Keratinocyte (primary cell): Measurements from ENCODE around the gene ERC1. TPM values are rescaled to one million over a fixed set of nuclear protein-coding genes. Genes with fewer than 3 reads are reported as not detected.

Experiments used
- DNase-seq: peaks from one replicate; pipeline ENCODE4 v3.0.0-alpha.2; 2011; ENCODE audit warnings: low read depth, missing footprints, low spot score
- FAIRE-seq: peaks from 2 replicates; lab custom pipeline; 2011; peaks lifted over from hg19 to GRCh38; lab: Jason Lieb, UNC
- H2AFZ ChIP-seq: 2 replicates; pipeline ENCODE4 v1.6.0; 2012; ENCODE audit warnings: low read length, control low read depth, inconsistent platforms; ENCODE audit not compliant: control insufficient read depth
- H3K27ac ChIP-seq: 2 replicates; pipeline ENCODE4 v1.5.1; 2011; ENCODE audit warnings: low read length; ENCODE audit not compliant: control insufficient read depth, insufficient read depth
- H3K27me3 ChIP-seq: 3 replicates; pipeline ENCODE4 v1.6.0; 2011; ENCODE audit warnings: low read length; ENCODE audit not compliant: control insufficient read depth, insufficient read depth; ENCODE audit errors: extremely low read depth
- H3K36me3 ChIP-seq, 2 experiments: 2 replicates in 1 of 2; 3 replicates in 1 of 2; pipeline ENCODE4 v1.5.1; 2011; ENCODE audit warnings: low read length in 2 of 2, mild to moderate bottlenecking in 1 of 2; ENCODE audit not compliant: control insufficient read depth in 2 of 2, insufficient read depth in 2 of 2; ENCODE audit errors: extremely low read depth in 1 of 2
- H3K4me1 ChIP-seq: 3 replicates; pipeline ENCODE4 v1.5.1; 2011; ENCODE audit warnings: low read length; ENCODE audit not compliant: control insufficient read depth, insufficient read depth; ENCODE audit errors: extremely low read depth
- H3K4me2 ChIP-seq: 3 replicates; pipeline ENCODE4 v1.6.0; 2011; ENCODE audit warnings: low read depth, low read length; ENCODE audit not compliant: control insufficient read depth, insufficient read depth; ENCODE audit errors: extremely low read depth
- H3K4me3 ChIP-seq, 3 experiments: fragments of 200-600 bp in 1 of 3; sonication (generic) in 1 of 3; 2 replicates in 2 of 3; 3 replicates in 1 of 3; pipeline ENCODE4 v1.5.1; 2011 to 2016; ENCODE audit warnings: low read length in 3 of 3, mild to moderate bottlenecking in 3 of 3, control low read depth in 2 of 3, inconsistent platforms in 1 of 3, low read depth in 1 of 3, mixed read lengths in 1 of 3, mixed run types in 1 of 3, moderate library complexity in 1 of 3; ENCODE audit not compliant: control insufficient read depth in 2 of 3, insufficient read depth in 2 of 3; ENCODE audit errors: extremely low read depth in 1 of 3
- H3K79me2 ChIP-seq: 2 replicates; pipeline ENCODE4 v1.6.0; 2012; ENCODE audit warnings: low read length; ENCODE audit not compliant: control insufficient read depth, insufficient read depth
- H3K9ac ChIP-seq: 3 replicates; pipeline ENCODE4 v1.6.0; 2011; ENCODE audit warnings: low read length; ENCODE audit not compliant: control insufficient read depth, insufficient read depth; ENCODE audit errors: extremely low read depth
- H3K9me1 ChIP-seq: 3 replicates; pipeline ENCODE4 v1.6.0; 2011; ENCODE audit warnings: low read length; ENCODE audit not compliant: control insufficient read depth, insufficient read depth; ENCODE audit errors: extremely low read depth
- H3K9me3 ChIP-seq: 2 replicates; pipeline ENCODE4 v1.5.1; 2012; ENCODE audit warnings: low read depth, low read length; ENCODE audit not compliant: control insufficient read depth
- H4K20me1 ChIP-seq: 3 replicates; pipeline ENCODE4 v1.6.0; 2011; ENCODE audit warnings: low read length; ENCODE audit not compliant: control insufficient read depth, insufficient read depth; ENCODE audit errors: extremely low read depth
- EZH2 ChIP-seq: IDR thresholded peaks from one replicate; pipeline ENCODE4 v1.6.1; 2012; ENCODE audit warnings: inconsistent platforms, mild to moderate bottlenecking, low read length, moderate library complexity
- dilution Hi-C: fragments of 300-500 bp; cut with MboI; formaldehyde crosslinking; loops from one replicate; pipeline ENCODE4 v1.7.0; 2020; ENCODE audit warnings: low sequenced_read_pairs; ENCODE audit not compliant: extremely low pct_ligation_motif_present
- polyA plus RNA-seq, 5 experiments: library from polyadenylated mRNA; depleted of rRNA in 3 of 5; stranded (reverse) in 3 of 5; stranded (forward) in 1 of 5; unstranded in 1 of 5; fragments of >200 nt; gene quantifications; 1 replicate in 1 of 5; 2 replicates in 3 of 5; 3 replicates in 1 of 5; pipeline versions ENCODE4 v1.2.1 to v1.2.3, GENCODE V29; 2011 to 2012; ENCODE audit warnings: missing spikeins in 2 of 5, low read depth in 1 of 5, low replicate concordance in 1 of 5
- TF ChIP-seq, protein P1 (sequence below), 3 experiments: IDR thresholded peaks in 1 of 3; conservative IDR thresholded peaks in 1 of 3; optimal IDR thresholded peaks in 1 of 3; 2 replicates in 2 of 3; 3 replicates in 1 of 3; pipeline versions ENCODE3 to v1.5.1; 2011; ENCODE audit warnings: low read length in 3 of 3, mild to moderate bottlenecking in 3 of 3, moderate library complexity in 2 of 3, control low read depth in 1 of 3, inconsistent platforms in 1 of 3; ENCODE audit not compliant: insufficient read depth in 2 of 3; ENCODE audit errors: extremely low read depth in 1 of 3

ERC1 gene
- polyA plus RNA-seq, 1 donor (not counting 4 experiments of a cell fraction or from before 2014, with no cell fraction given) = 16.1 TPM

DNA sequence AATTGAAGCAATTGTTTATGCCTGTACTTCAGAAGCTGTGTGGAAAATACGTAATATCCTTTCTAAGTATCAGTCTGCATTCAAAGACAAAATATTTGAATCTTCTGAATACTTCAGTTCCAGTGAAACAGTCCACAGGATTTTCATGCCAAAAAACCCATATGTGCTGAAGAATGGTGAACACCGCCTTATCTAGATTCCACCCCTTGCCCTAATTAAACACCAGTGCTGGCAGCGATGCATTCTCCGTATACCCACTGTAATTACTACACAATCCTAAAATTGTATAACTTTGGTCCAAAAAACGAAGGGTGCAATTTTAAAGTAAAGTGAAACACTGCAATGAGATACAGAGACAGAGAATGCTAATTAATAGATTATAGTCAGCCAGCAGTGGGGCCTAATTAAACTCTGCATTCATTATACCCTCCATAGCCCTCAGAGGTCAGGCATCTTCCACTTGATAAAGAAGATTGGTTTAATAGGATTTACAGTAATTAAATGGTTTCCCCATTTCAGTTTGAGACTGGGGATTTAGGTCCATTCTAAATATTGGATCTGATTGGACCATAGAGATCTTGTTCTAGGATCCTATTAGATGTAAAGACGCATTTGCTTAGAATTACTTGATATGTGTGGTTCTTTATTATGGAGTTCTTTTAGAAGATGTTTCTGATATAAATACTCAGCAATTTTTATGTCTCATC lies 43.9 kb downstream of the ERC1 start:
- no peak overlapping the region for H2AFZ ChIP-seq
- DNase-seq (no peak), FAIRE-seq (no peak)
- dilution Hi-C loops = no loop called here
- H3K9me1 ChIP-seq = no peaks in the 10 kb centered on the region
- peaks cover 0 to 4% of the 10 kb centered on the region in 2 experiments for H3K36me3 ChIP-seq
- no peak overlapping the region for H3K27ac ChIP-seq
- peaks cover 26% of the 10 kb centered on the region for H3K79me2 ChIP-seq
- H3K4me1 ChIP-seq = no peaks in the 10 kb centered on the region
- no peak overlapping the region for H3K4me2 ChIP-seq
- H3K9me3 ChIP-seq = no peaks in the 10 kb centered on the region
- no peaks in the 10 kb centered on the region for H3K27me3 ChIP-seq
- no peak overlapping the region for H3K4me3 ChIP-seq
- H3K9ac ChIP-seq = no peak overlapping the region
- TF ChIP-seq EZH2 = no peak
- TF ChIP-seq, protein P1, sequence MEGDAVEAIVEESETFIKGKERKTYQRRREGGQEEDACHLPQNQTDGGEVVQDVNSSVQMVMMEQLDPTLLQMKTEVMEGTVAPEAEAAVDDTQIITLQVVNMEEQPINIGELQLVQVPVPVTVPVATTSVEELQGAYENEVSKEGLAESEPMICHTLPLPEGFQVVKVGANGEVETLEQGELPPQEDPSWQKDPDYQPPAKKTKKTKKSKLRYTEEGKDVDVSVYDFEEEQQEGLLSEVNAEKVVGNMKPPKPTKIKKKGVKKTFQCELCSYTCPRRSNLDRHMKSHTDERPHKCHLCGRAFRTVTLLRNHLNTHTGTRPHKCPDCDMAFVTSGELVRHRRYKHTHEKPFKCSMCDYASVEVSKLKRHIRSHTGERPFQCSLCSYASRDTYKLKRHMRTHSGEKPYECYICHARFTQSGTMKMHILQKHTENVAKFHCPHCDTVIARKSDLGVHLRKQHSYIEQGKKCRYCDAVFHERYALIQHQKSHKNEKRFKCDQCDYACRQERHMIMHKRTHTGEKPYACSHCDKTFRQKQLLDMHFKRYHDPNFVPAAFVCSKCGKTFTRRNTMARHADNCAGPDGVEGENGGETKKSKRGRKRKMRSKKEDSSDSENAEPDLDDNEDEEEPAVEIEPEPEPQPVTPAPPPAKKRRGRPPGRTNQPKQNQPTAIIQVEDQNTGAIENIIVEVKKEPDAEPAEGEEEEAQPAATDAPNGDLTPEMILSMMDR (optimal IDR thresholded peaks at IDR 0.05 in 1 of 3, IDR thresholded peaks at IDR 0.05 in 1 of 3, conservative IDR thresholded peaks at IDR 0.05 in 1 of 3; ENCODE audit: extremely low read depth in 1 of 3, insufficient read depth in 2 of 3, low read length in 3 of 3) = no peak
- no peaks in the 10 kb centered on the region for H4K20me1 ChIP-seq

DNA sequence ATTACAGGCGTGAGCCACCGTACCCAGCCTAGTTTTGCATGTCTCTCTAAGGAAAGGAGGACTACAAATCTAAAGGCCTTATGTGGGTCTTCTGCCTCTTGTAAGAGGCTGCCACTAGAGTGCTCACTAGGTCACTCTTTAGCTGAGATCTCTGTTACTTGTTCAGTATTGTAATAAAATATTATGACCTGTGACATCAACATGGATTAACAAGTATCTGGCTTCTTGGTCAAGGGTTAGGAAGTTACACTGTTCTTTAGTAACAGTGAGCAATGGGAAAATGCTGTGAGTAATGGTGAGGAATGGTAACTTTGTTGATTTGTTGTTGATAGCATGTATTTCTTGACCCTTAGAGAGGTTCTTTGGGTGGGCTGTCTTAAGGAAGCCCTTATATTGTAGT lies 50.5 kb downstream of the ERC1 start:
- H3K27me3 ChIP-seq = no peaks in the 10 kb centered on the region
- no peak overlapping the region for H3K4me3 ChIP-seq
- H3K4me2 ChIP-seq = no peak overlapping the region
- H3K36me3 ChIP-seq = no peaks in the 10 kb centered on the region
- no peak for DNase-seq
- no peak overlapping the region for H3K9ac ChIP-seq
- no peak for FAIRE-seq
- H2AFZ ChIP-seq = no peak overlapping the region
- peaks cover 20% of the 10 kb centered on the region for H3K4me1 ChIP-seq
- no peak overlapping the region for H3K27ac ChIP-seq
- H3K79me2 ChIP-seq = peaks cover 49% of the 10 kb centered on the region
- no peaks in the 10 kb centered on the region for H3K9me3 ChIP-seq
- TF ChIP-seq, protein P1 (optimal IDR thresholded peaks at IDR 0.05 in 1 of 3, IDR thresholded peaks at IDR 0.05 in 1 of 3, conservative IDR thresholded peaks at IDR 0.05 in 1 of 3; ENCODE audit: extremely low read depth in 1 of 3, insufficient read depth in 2 of 3, low read length in 3 of 3) = no peak
- no peak for TF ChIP-seq EZH2
- no peaks in the 10 kb centered on the region for H4K20me1 ChIP-seq
- dilution Hi-C loops = no loop called here
- H3K9me1 ChIP-seq = no peaks in the 10 kb centered on the region
